Measurements from ENCODE around the gene OR4K13.

The OR4K13 gene, protein sequence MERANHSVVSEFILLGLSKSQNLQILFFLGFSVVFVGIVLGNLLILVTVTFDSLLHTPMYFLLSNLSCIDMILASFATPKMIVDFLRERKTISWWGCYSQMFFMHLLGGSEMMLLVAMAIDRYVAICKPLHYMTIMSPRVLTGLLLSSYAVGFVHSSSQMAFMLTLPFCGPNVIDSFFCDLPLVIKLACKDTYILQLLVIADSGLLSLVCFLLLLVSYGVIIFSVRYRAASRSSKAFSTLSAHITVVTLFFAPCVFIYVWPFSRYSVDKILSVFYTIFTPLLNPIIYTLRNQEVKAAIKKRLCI

DNA sequence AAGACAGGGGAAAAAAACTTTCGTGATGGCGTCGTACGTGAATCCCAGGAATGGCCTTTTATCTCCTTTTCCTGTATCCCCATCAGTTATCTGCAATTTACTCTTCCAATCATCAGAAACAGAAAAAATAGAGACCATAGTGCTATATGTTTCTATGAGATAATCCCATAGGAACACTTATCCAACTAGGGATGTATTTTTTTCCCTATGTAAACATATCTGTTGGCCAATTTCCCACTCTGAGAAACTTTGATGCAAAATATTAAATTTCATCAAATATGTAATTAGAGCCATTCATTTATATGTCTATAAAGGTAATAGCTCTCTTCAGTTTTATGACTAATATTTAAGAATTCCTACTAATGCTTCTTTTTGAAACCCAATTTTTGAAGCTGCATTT is at the start of gene OR4K13:
OR4K13 (minus strand) TSS at position 101 of the 400 bp plus-strand sequence. CDS start 1,280 bp downstream, outside the sequence.
- no peak for DNase-seq

DNA sequence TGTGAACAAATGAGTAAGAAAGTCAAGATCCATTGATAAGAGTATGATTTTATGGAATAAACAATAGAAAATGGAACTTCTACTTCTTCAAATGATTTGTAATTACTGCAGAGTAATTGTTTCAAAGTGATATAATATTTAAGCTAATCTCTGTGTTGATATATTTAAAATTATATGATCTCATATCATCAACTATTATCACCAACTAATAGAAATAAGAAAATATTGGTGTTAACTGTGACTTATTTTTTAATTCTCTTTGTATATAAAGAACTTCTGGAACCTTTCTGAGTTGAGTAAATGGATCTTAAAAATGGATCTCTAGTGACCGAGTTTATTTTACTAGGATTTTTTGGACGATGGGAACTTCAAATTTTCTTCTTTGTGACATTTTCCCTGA is 23.9 kb upstream of the OR4K13 start, which contains the start of gene OR4L1:
OR4L1 (plus strand) TSS at position 301 of the 400 bp plus-strand sequence; CDS start at position 301, 0 bp downstream.
- no peak for DNase-seq

DNA sequence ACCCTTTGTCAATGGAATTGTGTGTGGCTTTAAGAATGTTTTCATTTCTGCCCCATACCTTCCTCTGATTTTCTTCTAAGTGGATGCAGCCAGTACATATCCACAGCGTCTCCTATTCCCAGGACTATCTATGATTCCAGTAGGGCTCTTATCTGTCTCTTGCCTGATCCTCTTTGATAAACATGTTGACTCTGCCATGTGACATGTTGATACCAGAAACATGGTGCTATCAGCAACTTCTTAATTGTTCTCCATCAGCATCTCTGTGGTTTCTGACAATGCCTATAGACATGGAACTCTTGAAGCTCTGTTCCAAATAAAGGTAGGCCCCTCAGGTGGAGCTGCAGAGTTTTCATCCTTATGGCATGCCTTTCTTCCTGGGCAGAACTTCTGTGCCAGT is 12.4 kb upstream of the OR4K13 start:
- no peak for DNase-seq

DNA sequence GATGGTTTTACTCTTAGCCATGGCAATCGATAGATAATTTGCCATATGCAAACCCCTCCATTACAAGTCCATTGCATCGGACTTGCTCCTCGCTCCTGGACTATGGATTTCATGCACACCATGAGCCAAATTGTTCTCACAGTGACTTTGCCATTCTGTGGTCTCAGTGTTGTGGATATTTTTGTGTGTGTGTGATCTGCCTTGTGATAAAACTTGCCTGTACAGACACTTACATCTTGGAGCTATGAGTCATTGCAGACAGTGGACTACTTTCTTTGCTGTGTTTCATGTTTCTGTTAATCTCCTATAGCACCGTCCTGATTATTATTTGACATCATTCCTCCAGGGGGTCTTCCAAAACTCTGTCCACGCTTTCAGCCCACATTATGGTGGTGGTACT is 8.4 kb upstream of the OR4K13 start:
- no peak for DNase-seq

DNA sequence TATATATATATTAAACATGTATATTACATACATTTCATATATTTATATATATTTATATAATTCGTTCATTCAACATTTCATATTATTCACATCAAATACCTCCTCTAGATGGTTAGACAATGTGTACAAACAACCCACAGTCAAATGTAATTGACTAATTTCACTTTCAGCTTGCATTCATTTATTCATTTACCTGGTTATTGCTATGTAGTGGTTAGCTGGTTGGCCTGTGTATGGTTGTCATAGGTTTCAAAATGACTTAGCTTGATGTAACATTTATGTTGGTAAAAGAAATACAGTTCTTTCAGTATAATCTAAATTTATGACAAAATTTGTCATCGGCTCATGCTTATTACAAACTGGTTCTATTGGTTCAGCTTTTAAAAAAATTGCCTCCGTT is 389 bp downstream of the OR4K13 start:
- DNase-seq, result no peak

DNA sequence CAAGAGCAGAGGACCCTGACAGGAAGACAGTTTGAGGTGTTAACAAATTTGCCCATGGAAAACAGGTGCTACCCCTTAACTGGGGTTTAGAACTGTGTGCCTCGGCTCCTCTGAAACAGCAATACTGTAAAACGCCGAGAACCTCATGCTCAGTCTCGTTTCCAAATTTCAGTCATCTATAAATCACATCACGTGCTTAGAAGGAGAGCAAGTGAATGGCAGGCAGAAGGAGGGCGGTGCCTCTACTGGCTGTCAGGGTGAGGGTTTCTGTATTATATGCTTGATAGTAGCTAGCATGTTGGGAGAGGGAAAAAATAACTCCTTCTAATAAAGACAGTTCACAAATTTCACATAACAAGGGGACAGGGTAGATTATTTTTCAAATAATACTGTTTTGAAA is 4.8 kb downstream of the OR4K13 start:
- no peak for DNase-seq

DNA sequence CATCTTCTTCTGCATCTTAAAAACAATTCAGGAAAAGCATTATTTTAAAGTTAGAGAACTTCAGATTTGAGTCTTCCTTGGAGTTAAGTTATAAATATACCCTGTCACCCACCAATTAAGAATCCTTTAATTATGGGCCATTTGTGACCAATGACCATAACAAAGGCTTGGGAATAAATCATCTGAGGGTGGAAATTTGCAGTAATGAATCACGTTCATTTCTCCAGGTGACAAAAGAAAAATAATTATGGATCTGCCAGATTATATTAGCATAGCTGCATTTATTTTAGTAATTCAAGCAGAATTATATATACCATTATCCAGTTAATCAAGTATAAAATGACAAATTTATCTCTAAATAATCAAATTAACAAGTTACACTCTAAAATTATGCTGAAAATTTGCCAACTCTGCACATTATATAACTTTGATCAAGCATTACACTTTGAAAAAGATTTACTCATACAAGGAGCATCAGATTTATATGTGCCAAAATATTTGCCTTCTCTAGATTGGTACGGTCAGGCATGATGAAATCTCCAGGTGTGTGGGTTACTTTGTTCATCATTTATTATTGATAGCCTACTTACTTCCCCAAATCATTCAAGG is 16.5 kb downstream of the OR4K13 start, which contains the start of gene OR4K14:
OR4K14 (minus strand) TSS at position 51 of the 609 bp plus-strand sequence. CDS start 4,114 bp downstream, outside the sequence.
- DNase-seq, result no peak

DNA sequence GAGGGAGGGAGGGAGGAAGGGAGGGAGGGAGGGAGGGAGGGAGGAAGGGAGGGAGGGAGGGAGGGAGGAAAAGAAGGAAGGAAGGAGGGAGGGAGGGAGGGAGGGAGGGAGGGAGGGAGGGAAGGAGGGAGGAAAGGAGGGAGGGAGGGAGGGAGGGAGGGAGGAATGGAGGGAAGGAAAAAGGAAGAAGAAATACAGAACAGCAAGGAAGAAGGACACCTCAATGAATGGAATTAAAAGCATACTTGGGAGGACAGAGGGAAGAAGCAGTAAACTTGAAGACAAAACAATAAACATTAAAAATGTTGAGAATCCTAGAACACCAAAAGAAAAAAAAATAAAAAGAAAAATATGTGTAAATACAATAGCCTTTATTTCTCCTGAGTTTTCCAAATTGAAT is 27.7 kb downstream of the OR4K13 start:
- DNase-seq, result no peak

DNA sequence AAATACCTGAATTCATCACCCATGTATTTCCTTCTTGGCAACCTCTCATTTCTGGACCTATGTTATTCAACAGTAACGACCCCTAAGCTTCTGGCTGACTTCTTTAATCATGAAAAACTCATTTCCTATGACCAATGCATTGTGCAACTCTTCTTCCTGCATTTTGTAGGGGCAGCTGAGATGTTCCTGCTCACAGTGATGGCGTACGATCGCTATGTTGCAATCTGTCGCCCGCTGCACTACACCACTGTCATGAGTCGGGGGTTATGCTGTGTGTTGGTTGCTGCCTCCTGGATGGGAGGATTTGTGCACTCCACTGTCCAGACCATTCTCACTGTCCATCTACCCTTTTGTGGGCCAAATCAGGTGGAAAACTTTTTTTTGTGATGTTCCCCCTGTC is 33.5 kb downstream of the OR4K13 start:
- no peak for DNase-seq

DNA sequence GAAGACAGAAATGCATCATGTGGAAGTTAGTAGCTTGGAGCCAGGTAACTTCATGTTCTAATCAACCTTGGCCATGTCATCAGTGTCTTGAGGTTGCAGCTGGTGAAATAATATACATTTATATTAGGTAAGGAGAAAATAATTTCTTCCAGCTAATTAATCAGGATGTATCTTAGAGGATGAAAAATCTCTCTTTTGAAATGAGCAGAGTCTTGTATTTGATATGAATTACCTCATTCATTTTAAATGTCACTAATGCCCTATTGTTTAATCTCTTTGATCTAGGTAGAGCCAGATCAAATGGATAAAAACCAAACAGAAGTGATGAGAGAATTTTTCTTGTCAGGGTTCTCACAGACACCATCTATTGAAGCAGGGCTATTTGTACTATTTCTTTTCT is 34.0 kb downstream of the OR4K13 start, which contains the start of gene OR4Q2:
OR4Q2 (plus strand) TSS at position 301 of the 400 bp plus-strand sequence.
- DNase-seq, result no peak

DNA sequence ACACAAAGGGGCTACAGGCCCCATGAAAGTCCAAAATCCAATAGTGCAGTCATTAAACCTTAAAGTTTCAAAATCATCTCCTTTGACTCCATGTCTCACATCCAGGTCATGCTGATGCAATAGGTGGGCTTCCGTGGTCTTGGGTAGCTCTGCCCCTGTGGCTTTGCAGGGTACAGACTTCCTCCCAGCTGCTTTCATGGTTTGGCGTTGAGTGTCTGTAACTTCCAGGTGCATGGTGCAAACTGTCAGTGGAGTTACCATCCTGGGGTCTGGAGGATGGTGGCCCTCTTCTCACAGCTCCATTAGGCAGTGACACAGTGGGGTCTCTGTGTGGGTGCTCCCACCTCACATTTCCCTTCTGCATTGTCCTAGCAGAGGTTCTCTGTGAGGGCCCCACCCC is 42.4 kb downstream of the OR4K13 start:
- no peak for DNase-seq

Measured in left hindlimb (tissue), 1 donor.